Mucosa of gallbladder (tissue), 1 donor: Measurements from ENCODE around the gene SOHLH1. TPM values are rescaled to one million over a fixed set of nuclear protein-coding genes. Genes with fewer than 3 reads are reported as not detected.

Experiments used
- DNase-seq: peaks from one replicate; pipeline ENCODE4 v3.0.0-alpha.2; 2020; ENCODE audit warnings: low spot score
- total RNA-seq: library from RNA; stranded (reverse); gene quantifications from one replicate; pipeline ENCODE4 v1.2.1, GENCODE V29; 2021
- donor health status: DM: no; HTN: no; CAD: no.

Gene SOHLH1
- total RNA-seq, 1 donor from 2014 or later, result not detected

DNA sequence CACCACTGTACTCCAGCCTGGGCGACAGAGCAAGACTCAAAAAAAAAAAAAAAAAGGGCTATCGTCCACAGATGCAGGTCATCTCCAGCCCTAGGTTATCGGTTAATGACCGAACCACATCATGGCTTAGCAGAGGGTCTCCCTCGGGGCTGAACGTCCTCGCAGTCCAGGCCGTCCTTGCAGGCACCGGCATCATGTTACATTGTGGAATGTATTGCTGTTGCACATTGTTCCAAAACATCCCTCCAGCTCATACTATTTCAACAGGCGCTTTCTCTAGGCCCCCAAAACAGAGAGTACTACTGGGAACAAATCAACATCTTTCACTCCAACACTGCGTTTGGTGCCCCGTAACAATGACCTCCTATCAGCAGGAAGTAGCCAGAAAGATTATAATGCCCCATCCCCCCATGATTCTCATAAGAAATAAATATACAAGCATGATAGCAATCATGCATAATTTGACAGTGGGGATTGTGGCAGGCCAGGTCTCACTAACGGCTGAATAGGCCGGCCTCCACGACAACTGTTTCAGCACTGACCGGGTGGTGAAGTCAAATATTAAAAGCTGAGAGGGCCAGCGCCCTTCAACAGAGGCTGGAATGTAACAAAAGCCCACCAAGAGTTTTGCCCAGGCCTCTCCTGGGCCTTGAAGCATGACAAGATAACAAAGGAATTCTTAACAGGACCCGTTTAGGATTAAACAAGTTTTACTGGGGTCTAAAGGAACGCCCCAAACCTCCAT is 37.3 kb downstream of the SOHLH1 start:
- no peak for DNase-seq

DNA sequence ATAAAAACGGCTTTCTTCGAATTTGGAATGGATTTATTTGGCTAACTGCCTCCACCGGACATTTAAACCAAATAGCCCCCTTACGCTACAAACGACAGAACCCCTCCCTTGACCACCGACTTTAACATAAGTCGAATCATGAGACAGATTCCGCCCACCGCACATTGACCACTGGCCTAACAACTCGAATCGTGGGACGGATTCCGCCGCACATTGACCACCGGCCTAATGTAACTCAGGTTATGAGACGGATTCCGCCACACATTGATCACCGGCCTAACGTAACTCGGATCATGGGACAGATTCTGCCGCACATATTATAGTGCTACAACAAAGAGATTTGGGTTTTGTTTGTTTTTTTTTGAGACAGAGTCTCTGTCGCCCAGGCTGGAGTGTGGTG is 38.9 kb downstream of the SOHLH1 start:
- no peak for DNase-seq

DNA sequence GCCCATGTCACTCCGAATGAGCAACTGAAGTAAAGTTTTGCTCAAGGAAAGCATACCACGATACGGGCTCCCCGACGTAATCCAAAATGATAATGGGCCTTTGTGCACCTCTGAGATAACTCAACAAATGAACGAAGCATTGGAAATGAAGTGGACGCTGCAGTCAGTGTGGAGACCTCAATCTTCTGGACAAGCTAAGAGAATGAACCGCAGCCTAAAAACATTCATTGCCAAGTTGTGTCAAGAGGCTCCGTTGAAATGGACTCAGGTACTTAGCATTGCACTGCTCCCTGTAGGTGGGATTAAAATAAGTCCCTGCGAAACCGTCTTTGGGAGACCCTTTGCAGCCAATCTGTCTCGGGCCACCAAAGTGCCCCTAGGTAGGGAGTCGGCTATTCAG is 40.0 kb downstream of the SOHLH1 start:
- no peak for DNase-seq

DNA sequence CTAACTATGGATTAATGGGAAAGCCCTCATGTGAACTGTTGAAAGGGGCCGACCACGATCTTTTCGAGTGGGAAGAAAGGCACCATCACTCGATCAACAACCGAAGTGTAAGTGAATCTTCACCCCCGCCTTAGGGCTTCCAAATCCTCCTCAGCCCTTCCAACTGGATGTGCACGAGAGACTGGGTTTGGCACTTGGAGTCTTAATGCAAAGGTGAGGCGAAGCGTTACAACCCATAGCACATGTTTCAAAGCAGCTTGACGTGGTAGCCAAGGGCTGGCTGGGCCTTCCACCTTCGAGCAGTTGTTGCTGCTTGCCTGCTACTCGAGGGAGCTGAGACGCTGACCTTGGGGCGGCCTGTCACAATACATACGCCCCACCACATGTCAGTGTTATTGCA is 41.9 kb downstream of the SOHLH1 start:
- no peak for DNase-seq

DNA sequence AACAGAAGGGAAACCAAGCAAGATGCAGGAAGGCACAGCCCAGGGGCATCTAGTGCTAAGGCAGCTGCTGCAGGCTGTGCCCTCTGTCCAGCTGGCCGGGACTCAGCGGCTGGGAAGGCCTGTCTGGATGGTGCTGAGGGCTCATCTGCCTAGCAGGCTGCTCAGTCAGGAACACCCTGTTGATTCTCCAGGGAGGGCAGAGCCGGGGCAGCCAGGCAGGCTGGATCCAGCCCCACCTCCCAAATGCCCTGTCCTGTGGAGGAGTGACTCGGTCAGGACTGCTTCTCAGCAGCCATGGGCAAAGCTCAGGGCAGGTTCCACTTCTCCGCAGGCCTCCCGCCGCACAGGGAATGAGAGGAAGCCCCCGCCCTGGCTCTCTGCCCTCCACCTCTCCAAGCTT is 44.0 kb downstream of the SOHLH1 start:
- DNase-seq, result no peak

DNA sequence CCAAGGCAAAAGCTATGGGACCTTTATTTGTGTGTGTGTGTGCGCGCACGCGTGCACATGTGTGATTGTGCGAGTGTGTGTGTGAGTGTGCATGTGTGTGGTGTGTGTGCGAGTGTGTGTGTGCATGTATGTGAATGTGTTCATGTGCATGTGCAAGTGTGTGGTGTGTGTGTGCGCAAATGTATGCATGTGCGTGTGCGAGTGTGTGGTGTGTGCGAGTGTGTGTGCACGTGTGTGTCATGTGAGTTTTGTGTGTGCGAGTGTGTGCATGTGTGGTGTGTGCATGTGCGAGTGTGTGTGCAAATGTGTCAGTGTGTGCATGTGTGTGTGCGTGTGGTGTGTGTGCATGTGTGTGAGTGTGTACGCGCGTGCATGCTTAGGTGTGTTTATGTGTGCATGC is 48.9 kb downstream of the SOHLH1 start:
- no peak for DNase-seq

DNA sequence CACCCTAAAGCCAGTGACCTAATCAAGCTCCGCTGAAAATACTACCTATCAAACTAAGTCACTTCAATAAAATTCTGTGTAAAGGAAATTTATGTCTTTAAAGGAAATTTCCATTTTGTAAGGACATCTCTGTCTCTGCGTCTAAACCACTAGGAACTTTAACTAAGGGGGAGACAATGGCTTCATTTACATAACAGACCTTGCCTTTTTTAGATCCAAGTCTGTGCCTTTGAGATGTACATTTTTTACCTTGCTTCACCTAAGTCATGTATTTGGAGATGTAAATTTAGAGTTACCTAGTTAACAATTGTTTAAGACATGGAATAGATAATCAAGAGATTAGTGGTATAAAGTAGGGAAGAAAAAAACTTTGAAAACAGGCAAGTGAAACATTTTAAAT is 49.8 kb downstream of the SOHLH1 start:
- no peak for DNase-seq

DNA sequence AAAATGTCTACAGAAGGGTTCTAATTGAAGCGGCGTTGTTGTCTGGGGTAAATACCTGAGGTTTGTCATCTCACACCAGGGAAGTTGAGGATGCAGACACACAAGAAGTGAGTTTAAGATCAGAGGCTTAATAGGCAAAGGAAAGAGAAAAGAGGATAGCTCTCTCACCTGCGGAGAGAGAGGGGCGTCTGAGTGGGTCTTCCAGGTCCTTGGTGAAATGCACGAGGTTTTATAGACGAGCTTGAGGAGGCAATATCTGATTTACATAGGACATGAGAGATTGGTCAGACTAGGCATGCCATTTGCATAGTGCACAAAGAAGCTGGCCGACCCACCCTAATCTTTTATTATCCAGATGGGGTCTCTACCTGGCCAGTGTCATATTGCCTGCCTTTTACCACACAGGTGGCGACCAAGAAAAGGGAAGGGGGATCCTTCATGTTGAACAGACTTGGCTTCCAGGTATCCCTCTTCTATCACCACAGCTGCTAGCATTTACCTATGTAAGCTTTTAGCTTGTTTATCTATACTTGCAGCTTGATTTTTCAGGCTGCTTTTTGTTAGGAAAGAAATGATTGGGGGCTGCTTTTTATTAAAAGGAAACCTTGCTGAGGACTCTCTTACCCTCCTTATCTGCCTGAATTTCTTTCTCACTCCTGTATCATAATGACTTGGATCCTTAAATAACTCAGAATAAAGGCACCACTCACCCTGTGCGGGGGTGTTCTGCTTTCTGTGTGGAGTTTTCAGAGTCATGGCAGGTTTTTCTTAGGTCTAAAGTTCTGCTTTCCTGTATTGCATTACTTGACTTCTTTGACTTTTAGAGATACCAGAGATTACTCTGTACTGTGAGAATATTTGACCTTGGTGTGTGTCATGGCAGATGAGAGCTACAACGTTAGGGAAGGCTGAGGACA is 50.5 kb downstream of the SOHLH1 start:
- no peak for DNase-seq

DNA sequence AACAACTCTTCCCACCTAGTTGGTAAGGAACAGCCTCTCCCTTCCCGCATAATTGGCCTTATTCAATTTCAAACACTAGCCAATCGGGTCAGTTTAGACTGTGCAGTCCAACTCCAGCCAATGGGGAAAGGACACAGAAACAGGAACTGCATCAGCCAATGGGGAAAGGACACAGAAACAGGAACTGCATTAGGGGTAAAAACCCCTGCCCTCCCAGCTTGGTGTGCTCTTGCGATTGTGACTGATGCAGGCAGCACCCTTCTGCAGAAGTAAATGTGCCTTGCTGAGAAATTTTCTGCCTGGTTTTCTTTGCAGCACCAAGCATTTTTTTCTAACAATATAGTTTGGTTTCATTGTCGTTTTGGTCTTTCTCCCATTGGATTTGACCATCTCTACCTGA is 51.4 kb downstream of the SOHLH1 start:
- DNase-seq, result no peak

DNA sequence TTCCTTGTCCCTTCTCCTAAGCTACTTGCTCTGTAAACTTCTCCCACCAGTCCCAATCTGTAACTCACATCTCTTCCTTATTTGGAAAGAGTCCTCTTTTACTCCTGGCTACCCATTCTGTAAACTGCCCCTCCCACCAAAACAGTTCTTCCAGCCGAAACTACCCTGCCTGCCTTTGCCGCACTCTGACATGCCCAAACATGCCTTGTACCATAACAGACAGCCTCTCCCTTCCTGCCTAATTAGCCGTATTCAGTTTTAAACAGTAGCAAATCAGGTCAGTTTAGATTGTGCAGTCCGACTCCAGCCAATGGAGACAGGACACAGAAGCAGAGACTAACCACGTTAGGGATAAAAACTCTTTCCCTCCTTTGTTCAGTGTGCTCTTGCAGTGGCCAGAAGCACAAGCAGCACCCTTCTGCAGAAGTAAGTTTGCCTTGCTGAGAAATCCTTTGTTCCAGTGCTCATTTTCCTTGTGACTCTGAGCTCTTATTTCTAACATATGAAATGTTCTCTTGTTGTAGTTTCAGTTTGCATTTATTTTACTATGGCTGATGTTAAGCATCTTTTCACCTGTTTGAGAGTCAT is 54.6 kb downstream of the SOHLH1 start:
- DNase-seq, result no peak

Other genes with a start within 250 kb of the SOHLH1 start
- gene PPP1R26, start 219.7 kb downstream of the SOHLH1 start, total RNA-seq, result 23.3 TPM
- gene MRPS2, start 198.8 kb downstream of the SOHLH1 start, total RNA-seq, result 29.3 TPM
- not detected for gene LCN1, start 178.0 kb downstream of the SOHLH1 start, total RNA-seq
- gene OBP2A, start 153.4 kb downstream of the SOHLH1 start, total RNA-seq, result not detected
- not detected for gene PAEP, start 137.7 kb downstream of the SOHLH1 start, total RNA-seq
- not detected for gene GLT6D1, start 59.9 kb downstream of the SOHLH1 start, total RNA-seq
- gene LCN9, start 36.2 kb downstream of the SOHLH1 start, total RNA-seq, result not detected
- 0.12 TPM for gene KCNT1, start 2.7 kb upstream of the SOHLH1 start, total RNA-seq
- gene CAMSAP1, start 208.1 kb upstream of the SOHLH1 start, total RNA-seq, result 24.4 TPM